Activated T-helper 9 cell treated with anti-CD3 and anti-CD28 coated beads, Interleukin-2, amount 50 U/mL, for 16 hours (primary cell): ENCODE data around the gene MAP1S.
A peak's percentile ranks its signal among the peaks of the same experiment; 100 is the strongest.

Source experiments
- DNase-seq: peaks from one replicate; pipeline ENCODE4 v3.0.0-alpha.2; 2020; ENCODE audit warnings: low read depth

The MAP1S gene

DNA sequence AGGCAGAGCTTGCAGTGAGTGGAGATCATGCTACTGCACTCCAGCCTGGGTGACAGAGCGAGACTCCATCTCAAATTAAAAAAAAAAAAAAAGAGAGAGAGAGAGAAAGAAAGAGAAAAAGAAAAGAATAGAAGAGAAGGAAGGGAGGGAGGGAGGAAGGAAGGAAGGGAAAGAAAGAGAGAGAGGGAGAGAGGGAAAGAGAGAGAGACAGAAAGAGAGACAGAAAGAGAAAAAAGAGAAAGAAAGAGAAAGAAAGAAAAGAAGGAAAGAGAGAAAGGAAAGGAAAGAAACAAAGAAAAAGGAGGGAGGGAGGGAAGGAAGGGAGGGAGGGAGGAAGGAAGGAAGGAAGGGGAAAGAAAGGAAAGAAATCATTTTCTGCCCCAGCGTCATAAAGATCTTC is 24.1 kb upstream of the MAP1S start:
- no peak for DNase-seq

DNA sequence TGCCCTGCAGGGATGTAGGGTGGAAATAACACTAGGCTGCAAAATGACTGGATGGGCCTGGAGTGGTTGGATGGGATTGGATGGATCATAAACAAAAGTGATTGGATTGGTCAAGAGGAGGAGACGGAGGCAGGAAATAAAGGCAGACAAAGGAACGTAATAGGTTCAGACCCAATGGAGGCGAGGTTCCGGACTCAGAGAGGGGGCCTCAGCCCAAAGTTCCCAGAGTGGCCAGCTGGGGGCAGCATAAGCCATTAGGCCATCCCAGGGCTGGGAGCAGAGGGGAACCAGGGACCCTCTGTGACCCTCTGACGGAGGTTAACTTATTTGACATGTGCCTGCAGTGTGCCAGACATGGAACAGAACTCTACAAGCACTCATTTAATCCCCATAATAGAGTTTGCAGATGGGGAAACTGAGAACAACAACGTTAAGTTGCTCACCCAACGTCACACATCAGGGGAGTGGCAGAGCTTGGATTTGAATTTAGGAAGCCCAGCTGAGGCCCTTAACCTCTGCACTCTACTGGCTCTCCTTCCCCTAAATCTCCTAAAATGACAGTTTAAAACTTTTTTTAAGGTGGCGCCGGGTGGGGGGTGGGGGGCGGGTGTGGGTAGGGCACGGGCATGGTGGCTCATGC is 15.3 kb upstream of the MAP1S start:
- DNase-seq: peak; percentile 60

DNA sequence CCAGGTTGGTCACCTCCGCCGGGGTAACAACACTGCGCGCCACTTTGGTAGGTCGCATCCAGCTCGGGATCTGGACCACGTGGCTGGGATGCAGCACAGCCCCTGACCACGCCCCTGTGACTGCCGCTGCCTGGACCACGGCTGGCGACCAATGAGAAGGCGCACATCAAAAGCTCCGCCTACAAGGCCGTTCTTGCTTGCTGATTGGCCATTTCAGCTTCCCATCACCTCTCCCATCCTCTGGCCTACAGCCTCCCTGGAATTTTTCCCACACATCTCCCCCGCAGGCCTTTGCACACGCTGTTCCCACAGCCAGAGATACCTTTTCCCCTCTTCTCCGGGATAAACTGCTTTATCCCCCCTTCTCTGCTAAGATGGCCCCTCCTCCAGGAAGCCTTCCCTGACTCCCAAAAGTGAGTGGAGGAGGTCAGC is 12.5 kb upstream of the MAP1S start:
- no peak for DNase-seq

DNA sequence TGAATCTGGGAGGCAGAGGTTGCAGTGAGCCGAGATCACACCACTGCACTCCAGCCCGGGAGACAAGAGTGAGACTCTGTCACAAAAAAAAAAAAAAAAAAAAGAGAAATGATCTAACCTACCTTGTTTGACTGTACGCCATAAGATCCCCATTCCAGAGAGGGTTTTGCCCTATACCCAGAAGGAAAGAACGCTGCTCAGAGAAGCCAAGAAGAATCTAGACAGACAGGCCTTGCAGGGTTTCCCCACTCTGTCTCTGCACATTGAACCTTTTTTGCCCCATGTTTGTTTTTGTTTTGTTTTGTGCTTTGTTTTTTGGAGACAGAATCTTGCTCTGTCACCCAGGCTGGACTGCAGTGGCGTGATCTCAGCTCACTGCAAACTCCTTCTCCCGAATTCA is 7.4 kb upstream of the MAP1S start:
- no peak for DNase-seq

GRCh38 chr19:17716309-17716929 is 2.9 kb upstream of the MAP1S start:
- DNase-seq: no peak

DNA sequence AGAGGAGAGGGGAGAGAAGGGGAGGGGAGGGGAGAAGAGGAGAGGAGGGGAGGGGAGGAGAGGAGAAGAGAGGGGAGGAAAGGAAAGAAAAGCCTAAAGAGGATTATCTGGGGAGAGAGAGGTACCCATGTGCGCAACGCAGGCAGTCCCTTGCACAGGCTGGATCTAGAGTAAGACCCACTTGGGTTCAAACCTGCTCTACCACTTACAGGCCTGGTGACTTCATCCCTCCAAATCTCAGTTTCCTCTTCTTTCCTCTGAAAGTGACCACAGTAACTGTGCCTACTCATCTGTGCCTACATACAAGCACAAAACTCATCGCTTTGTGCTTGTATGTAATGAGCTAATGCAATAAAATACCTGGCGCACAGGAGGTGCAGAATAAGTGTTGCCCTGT is 732 bp upstream of the MAP1S start:
- DNase-seq: no peak

DNA sequence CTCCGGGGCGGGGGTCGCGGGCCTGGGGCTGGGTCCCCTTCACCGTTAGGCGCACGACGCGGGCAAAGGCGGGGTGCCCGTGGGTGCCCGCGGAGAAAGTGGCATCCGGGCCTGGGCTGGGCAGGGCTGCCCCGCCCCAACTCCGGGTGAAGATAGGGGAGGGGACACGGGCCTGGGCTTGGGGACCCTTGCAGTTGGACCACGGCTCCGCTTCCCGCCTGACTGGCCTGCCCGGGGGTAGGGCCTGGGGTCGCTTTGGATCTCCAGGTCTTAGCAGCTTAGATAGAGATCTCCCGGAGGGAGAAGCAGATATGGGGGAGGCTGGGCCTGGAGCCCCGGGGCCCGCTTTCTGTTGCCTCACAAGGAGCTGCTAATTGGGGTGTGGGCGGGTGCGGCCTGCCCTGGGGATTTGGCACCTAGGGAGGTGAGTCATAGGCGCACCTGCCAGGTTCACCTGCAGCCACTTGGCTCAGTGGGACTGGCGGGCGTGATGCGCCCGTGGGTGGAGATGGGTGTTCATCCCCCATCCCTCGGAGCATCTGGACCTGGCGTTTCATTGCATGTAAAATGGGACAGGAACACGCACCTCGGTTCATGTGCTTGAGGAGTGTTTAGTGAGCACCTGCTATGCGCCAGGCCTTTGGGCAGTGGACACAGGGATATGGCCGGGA is 585 bp downstream of the MAP1S start:
- peak; percentile 24 for DNase-seq

DNA sequence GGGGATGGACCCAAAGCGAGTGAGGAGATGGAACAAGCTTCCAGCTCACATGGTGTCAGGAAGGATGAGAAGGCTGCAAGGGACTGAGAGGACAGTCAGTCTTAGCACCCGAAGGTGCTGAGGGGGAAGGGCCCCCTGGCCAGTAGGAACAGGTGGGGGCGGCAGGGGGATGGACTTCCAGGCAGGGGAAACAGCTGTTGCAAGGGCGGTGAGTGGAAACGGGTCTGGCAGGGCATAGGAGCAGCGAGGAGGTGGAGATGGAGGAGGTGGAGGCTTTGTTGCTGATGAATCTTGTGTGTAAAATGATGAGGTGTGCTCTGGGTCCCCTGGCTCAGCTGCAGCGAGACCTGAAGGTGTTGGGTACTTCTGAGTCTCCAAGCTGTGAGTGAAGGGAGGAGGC is 1.2 kb downstream of the MAP1S start:
- no peak for DNase-seq

- DNase-seq: no peak
These were observed 1.9 kb downstream of the MAP1S start for GRCh38 chr19:17721111-17721628.

- DNase-seq: no peak
These were observed 2.5 kb downstream of the MAP1S start for GRCh38 chr19:17721821-17722220.

DNA sequence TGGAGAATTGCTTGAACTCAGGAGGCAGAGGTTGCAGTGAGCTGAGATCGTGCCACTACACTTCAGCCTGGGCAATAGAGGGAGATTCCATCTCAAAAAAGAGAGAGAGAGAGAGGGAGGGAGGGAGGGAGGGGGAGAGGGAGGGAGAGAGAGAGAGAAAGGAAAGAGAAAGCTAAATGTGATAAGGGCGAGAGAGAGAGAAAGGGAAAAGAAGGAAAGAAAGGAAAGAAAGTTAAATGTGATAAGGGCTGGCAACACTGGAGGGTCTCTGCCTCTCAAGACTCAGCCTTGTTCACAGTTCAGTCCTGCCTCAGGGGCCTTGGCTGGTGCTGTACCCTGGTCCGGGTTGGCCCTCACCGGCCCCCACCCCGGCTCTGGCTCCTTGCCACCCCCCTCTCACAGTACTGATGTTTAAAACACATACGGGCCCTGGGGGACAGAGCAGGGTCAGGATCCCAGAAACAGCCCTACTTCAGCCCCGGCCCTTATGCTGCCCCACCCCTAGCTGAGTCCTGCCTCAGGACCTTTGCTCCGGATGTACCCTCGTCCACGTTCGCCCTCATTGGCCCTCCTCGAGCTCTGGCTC is 3.5 kb downstream of the MAP1S start:
- DNase-seq: no peak

GRCh38 chr19:17724655-17725054 is 5.4 kb downstream of the MAP1S start:
- no peak for DNase-seq

- no peak for DNase-seq
These were observed 6.3 kb downstream of the MAP1S start for GRCh38 chr19:17725422-17726078.

DNA sequence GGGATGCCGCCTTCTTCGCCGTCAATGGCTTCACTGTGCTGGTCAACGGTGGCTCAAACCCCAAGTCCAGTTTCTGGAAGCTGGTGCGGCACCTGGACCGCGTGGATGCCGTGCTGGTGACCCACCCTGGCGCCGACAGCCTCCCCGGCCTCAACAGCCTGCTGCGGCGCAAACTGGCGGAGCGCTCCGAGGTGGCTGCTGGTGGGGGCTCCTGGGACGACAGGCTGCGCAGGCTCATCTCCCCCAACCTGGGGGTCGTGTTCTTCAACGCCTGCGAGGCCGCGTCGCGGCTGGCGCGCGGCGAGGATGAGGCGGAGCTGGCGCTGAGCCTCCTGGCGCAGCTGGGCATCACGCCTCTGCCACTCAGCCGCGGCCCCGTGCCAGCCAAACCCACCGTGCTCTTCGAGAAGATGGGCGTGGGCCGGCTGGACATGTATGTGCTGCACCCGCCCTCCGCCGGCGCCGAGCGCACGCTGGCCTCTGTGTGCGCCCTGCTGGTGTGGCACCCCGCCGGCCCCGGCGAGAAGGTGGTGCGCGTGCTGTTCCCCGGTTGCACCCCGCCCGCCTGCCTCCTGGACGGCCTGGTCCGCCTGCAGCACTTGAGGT is 7.0 kb downstream of the MAP1S start:
- DNase-seq: no peak

DNA sequence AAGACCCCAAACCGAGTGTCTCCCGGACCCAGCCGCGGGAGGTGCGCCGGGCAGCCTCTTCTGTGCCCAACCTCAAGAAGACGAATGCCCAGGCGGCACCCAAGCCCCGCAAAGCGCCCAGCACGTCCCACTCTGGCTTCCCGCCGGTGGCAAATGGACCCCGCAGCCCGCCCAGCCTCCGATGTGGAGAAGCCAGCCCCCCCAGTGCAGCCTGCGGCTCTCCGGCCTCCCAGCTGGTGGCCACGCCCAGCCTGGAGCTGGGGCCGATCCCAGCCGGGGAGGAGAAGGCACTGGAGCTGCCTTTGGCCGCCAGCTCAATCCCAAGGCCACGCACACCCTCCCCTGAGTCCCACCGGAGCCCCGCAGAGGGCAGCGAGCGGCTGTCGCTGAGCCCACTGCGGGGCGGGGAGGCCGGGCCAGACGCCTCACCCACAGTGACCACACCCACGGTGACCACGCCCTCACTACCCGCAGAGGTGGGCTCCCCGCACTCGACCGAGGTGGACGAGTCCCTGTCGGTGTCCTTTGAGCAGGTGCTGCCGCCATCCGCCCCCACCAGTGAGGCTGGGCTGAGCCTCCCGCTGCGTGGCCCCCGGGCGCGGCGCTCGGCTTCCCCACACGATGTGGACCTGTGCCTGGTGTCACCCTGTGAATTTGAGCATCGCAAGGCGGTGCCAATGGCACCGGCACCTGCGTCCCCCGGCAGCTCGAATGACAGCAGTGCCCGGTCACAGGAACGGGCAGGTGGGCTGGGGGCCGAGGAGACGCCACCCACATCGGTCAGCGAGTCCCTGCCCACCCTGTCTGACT is 7.9 kb downstream of the MAP1S start:
- DNase-seq: no peak

DNA sequence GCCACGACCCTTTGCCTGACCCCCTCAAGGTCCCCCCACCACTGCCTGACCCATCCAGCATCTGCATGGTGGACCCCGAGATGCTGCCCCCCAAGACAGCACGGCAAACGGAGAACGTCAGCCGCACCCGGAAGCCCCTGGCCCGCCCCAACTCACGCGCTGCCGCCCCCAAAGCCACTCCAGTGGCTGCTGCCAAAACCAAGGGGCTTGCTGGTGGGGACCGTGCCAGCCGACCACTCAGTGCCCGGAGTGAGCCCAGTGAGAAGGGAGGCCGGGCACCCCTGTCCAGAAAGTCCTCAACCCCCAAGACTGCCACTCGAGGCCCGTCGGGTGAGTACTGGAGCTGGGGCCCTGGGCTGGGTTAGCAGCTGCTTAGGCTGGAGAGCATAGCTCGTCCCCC is 8.6 kb downstream of the MAP1S start:
- DNase-seq: no peak

DNA sequence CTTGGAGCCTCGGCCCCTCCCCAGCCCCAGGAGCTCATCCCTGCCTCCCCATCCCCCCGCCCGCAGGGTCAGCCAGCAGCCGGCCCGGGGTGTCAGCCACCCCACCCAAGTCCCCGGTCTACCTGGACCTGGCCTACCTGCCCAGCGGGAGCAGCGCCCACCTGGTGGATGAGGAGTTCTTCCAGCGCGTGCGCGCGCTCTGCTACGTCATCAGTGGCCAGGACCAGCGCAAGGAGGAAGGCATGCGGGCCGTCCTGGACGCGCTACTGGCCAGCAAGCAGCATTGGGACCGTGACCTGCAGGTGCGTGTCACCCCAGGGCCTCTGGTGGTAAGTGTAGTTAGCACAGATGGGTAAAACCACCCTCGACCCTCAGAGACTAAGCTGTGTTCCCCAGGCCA is 13.8 kb downstream of the MAP1S start:
- DNase-seq: no peak

DNA sequence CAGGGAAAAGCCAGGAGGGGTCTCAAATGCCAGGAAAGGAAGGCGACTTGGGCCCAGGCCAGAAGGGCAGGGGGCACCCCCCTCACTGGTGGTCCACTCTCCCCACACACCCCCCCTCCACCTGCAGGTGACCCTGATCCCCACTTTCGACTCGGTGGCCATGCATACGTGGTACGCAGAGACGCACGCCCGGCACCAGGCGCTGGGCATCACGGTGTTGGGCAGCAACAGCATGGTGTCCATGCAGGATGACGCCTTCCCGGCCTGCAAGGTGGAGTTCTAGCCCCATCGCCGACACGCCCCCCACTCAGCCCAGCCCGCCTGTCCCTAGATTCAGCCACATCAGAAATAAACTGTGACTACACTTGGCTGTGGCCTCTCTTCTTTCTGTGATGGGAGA is 14.9 kb downstream of the MAP1S start:
- no peak for DNase-seq

GRCh38 chr19:17735410-17735809 is 16.1 kb downstream of the MAP1S start:
- no peak for DNase-seq

- no peak for DNase-seq
These were observed 18.4 kb downstream of the MAP1S start for GRCh38 chr19:17737690-17738153.
